Erythroblast (primary cell): ENCODE data around the gene EZH2.

Source experiments
- GATA1 ChIP-seq: IDR thresholded peaks from 2 replicates; pipeline ENCODE4 v1.6.1; 2011; ENCODE audit warnings: low read depth, mild to moderate bottlenecking, control low read depth, low read length, moderate library complexity
- POLR2A ChIP-seq: IDR thresholded peaks from 2 replicates; pipeline ENCODE4 v1.6.1; 2011; ENCODE audit warnings: mild to moderate bottlenecking, low read length

DNA sequence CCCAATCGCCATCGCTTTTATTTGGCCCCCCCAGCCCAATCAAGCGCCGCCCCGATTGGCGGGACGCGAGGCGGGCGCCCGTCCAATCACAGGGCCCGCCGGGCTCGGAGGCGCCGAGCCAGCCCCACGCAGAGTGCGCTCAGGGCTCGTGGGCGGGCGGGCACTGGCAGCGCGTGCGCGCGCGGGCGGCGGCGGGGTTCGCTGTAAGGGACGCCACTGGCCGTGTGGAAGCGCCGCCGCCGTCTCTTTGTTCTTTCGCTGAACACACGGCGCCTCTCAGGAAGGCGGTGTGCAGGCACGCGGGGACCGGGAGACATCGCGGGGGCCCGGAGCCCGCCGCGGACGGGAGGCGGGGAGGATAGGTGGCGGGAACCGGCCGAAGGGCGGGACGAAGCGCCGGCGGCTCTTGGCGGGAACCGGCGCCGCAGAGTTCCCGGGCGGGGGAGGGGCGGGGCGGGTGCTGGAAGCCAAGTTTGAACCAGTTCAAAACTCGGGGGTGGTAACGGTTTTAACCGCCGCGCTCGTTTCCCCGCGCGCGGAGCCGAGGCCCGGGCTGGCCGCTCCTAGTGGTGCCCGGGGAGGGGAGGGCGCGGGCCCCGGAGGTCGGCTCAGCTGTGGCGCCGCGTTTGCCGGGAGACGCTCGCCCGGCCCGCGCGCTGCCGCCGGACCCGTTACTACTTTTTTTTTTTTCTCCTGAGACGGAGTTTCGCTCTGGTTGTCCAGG lies 370 bp upstream of the EZH2 start:
- TF ChIP-seq POLR2A (peak; percentile 85), GATA1 (no peak)
